ENCODE results near the gene AWAT1.

DNA sequence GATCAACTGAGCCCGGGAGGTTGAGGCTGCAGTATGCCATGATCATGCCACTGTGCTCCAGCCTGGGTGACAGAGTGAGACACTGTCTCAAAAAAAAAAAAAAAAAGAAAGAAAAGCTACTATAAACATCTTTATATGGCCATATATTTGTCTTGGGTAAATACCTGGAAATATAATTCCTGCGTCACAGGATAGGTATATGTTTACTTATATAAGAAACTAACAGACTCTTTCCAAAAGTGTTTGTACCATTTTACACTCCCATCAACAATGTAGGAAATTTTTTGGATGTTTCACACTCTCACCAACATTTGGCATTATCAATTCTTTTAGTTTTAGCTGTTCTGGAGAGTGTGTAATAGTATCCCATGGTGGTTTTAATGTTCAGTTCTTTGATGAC is 12.8 kb downstream of the AWAT1 start:
- TF ChIP-seq, protein P1, sequence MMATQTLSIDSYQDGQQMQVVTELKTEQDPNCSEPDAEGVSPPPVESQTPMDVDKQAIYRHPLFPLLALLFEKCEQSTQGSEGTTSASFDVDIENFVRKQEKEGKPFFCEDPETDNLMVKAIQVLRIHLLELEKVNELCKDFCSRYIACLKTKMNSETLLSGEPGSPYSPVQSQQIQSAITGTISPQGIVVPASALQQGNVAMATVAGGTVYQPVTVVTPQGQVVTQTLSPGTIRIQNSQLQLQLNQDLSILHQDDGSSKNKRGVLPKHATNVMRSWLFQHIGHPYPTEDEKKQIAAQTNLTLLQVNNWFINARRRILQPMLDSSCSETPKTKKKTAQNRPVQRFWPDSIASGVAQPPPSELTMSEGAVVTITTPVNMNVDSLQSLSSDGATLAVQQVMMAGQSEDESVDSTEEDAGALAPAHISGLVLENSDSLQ (IDR thresholded peaks at IDR 0.05), result no peak
- no peak for TF ChIP-seq SUZ12 (IDR thresholded peaks at IDR 0.05)
- no peak for TF ChIP-seq FOXA1 (IDR thresholded peaks at IDR 0.05)
- no peak for TF ChIP-seq BHLHE40 (IDR thresholded peaks at IDR 0.05; ENCODE audit: borderline replicate concordance)
- TF ChIP-seq ELF4 (IDR thresholded peaks at IDR 0.05), result no peak
- TF ChIP-seq NFRKB (IDR thresholded peaks at IDR 0.05), result no peak
- no peak for TF ChIP-seq FOXM1 (IDR thresholded peaks at IDR 0.05; ENCODE audit: borderline replicate concordance)

Measured in HEK293T (cell line).